ENCODE data around the gene ACTL10.

ACTL10 gene

GRCh38 chr20:33655164-33655563 lies 11.6 kb upstream of the ACTL10 start:
- TF ChIP-seq ZFX (IDR thresholded peaks at IDR 0.05; ENCODE audit: borderline replicate concordance) = no peak
- TF ChIP-seq, protein P1, sequence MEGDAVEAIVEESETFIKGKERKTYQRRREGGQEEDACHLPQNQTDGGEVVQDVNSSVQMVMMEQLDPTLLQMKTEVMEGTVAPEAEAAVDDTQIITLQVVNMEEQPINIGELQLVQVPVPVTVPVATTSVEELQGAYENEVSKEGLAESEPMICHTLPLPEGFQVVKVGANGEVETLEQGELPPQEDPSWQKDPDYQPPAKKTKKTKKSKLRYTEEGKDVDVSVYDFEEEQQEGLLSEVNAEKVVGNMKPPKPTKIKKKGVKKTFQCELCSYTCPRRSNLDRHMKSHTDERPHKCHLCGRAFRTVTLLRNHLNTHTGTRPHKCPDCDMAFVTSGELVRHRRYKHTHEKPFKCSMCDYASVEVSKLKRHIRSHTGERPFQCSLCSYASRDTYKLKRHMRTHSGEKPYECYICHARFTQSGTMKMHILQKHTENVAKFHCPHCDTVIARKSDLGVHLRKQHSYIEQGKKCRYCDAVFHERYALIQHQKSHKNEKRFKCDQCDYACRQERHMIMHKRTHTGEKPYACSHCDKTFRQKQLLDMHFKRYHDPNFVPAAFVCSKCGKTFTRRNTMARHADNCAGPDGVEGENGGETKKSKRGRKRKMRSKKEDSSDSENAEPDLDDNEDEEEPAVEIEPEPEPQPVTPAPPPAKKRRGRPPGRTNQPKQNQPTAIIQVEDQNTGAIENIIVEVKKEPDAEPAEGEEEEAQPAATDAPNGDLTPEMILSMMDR (IDR thresholded peaks at IDR 0.05) = no peak
- peak overlapping the region; percentile 90; the same call in 1 of the 2 replicates for H3K27ac ChIP-seq

- H3K27ac ChIP-seq = no peak overlapping the region
- no peak for TF ChIP-seq ZFX (IDR thresholded peaks at IDR 0.05; ENCODE audit: borderline replicate concordance)
- TF ChIP-seq, protein P1 (IDR thresholded peaks at IDR 0.05) = no peak
Measured at GRCh38 chr20:33656010-33656782, 10.5 kb upstream of the ACTL10 start.

GRCh38 chr20:33656783-33657703 lies 9.7 kb upstream of the ACTL10 start:
- no peak overlapping the region for H3K27ac ChIP-seq
- TF ChIP-seq ZFX (IDR thresholded peaks at IDR 0.05; ENCODE audit: borderline replicate concordance) = no peak
- TF ChIP-seq, protein P1 (IDR thresholded peaks at IDR 0.05) = no peak

DNA sequence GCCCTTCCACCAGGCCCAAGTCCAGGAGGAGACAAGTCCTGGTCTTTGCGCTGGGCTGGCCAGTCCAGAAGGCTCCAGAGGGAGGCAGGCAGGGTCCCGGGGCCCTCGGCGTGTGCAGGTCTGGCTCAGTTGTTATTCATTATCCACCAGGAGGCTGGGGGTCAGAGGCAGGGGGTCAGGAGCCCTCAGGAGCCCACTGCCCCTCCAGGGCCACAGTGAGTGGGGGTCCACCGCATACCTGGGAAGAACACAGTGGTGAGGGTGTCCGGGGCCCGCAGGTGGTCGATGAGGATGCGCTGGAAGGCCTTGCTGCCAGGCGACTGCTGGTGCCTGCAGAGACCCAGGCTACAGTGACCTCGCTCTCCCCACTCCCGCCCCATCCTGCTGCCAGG lies 9.0 kb upstream of the ACTL10 start:
- H3K27ac ChIP-seq = no peak overlapping the region
- TF ChIP-seq, protein P1 (IDR thresholded peaks at IDR 0.05) = no peak

- no peak overlapping the region for H3K27ac ChIP-seq
- no peak for TF ChIP-seq ZFX (IDR thresholded peaks at IDR 0.05; ENCODE audit: borderline replicate concordance)
- TF ChIP-seq, protein P1 (IDR thresholded peaks at IDR 0.05) = no peak
Measured at GRCh38 chr20:33658510-33658909, 8.2 kb upstream of the ACTL10 start.

- H3K27ac ChIP-seq = no peak overlapping the region
- TF ChIP-seq, protein P1 (IDR thresholded peaks at IDR 0.05) = no peak
- no peak for TF ChIP-seq ZFX (IDR thresholded peaks at IDR 0.05; ENCODE audit: borderline replicate concordance)
Measured at GRCh38 chr20:33658929-33659328, 7.8 kb upstream of the ACTL10 start.
